ENCODE measurements around the gene FSD1L.

The FSD1L gene

GRCh38 chr9:105447814-105448812, at the start of gene FSD1L:
Gene FSD1L, plus strand, starts transcription at chr9:105448034. Its CDS starts 187 bp downstream, at chr9:105448221.
- DNase-seq = peak; percentile 89

- DNase-seq = no peak
These were observed 48.7 kb upstream of the FSD1L start for GRCh38 chr9:105399117-105399516.

- DNase-seq = no peak
These were observed 46.2 kb upstream of the FSD1L start for GRCh38 chr9:105401651-105402050.

GRCh38 chr9:105403552-105404248, 44.1 kb upstream of the FSD1L start:
- no peak for DNase-seq

- DNase-seq = peak; percentile 62
These were observed 42.2 kb upstream of the FSD1L start for GRCh38 chr9:105405514-105406131.

- DNase-seq = no peak
These were observed 41.5 kb upstream of the FSD1L start for GRCh38 chr9:105406369-105406768.

GRCh38 chr9:105413525-105413924, 34.3 kb upstream of the FSD1L start:
- no peak for DNase-seq

GRCh38 chr9:105414947-105415661, 32.7 kb upstream of the FSD1L start:
- DNase-seq = peak; percentile 63

- no peak for DNase-seq
These were observed 32.2 kb upstream of the FSD1L start for GRCh38 chr9:105415662-105415980.

- DNase-seq = no peak
These were observed 31.0 kb upstream of the FSD1L start for GRCh38 chr9:105416840-105417239.

- DNase-seq = no peak
These were observed 29.0 kb upstream of the FSD1L start for GRCh38 chr9:105418588-105419500.

- DNase-seq = no peak
These were observed 27.8 kb upstream of the FSD1L start for GRCh38 chr9:105419816-105420597.

- DNase-seq = no peak
These were observed 26.7 kb upstream of the FSD1L start for GRCh38 chr9:105421154-105421553.

- no peak for DNase-seq
These were observed 26.0 kb upstream of the FSD1L start for GRCh38 chr9:105421864-105422263.

GRCh38 chr9:105425816-105426433, 21.9 kb upstream of the FSD1L start:
- DNase-seq = no peak

- DNase-seq = no peak
These were observed 21.2 kb upstream of the FSD1L start for GRCh38 chr9:105426657-105427056.

GRCh38 chr9:105431424-105432246, 16.2 kb upstream of the FSD1L start:
- DNase-seq = no peak

- no peak for DNase-seq
These were observed 15.5 kb upstream of the FSD1L start for GRCh38 chr9:105432247-105432842.

- no peak for DNase-seq
These were observed 12.4 kb upstream of the FSD1L start for GRCh38 chr9:105435453-105435852.
